HepG2 (cell line): ENCODE measurements around the gene COMT. TPM values are rescaled to one million over a fixed set of nuclear protein-coding genes. Genes with fewer than 3 reads are reported as not detected.
A peak's percentile ranks its signal among the peaks of the same experiment; 100 is the strongest.

Source experiments
- CEBPB ChIP-seq: IDR thresholded peaks from 2 replicates; pipeline ENCODE4 v1.6.1; 2011; ENCODE audit warnings: low read depth, low read length, improper control_type of control experiment, borderline replicate concordance
- DNMT3B ChIP-seq: conservative IDR thresholded peaks from 2 replicates; pipeline ENCODE4 v1.6.1; 2016; ENCODE audit warnings: missing biosample characterization, control low read depth
- FOXC1 ChIP-seq: sonication (generic); formaldehyde crosslinking; IDR thresholded peaks from 2 replicates; pipeline ENCODE4 v1.8.0; 2022; ENCODE audit warnings: mild to moderate bottlenecking, missing genetic modification reagents, borderline replicate concordance
- FOXP1 ChIP-seq, 2 experiments: fragments of 450-650 bp in 1 of 2; IDR thresholded peaks; 2 replicates each; pipeline ENCODE4 v1.6.1; 2017 to 2018; ENCODE audit warnings: antibody characterized with exemption in 1 of 2
- HNRNPL ChIP-seq: fragments of 200-400 bp; formaldehyde crosslinking; IDR thresholded peaks from 2 replicates; pipeline ENCODE4 v1.6.1; 2017; ENCODE audit warnings: mild to moderate bottlenecking, low read depth, low read length
- HOXA9 ChIP-seq: sonication (generic); formaldehyde crosslinking; IDR thresholded peaks from 2 replicates; pipeline ENCODE4 v1.8.1; 2022; ENCODE audit warnings: missing genetic modification reagents, mild to moderate bottlenecking, moderate library complexity, borderline replicate concordance
- IKZF4 ChIP-seq: sonication (generic); formaldehyde crosslinking; IDR thresholded peaks from 2 replicates; pipeline ENCODE4 v1.5.1; 2020; ENCODE audit warnings: borderline replicate concordance, mild to moderate bottlenecking, low read depth, missing genetic modification reagents; ENCODE audit errors: not compliant biosample characterization
- MATR3 ChIP-seq: sonication (generic); formaldehyde crosslinking; IDR thresholded peaks from 2 replicates; pipeline ENCODE4 v1.4.0; 2020; ENCODE audit warnings: missing genetic modification reagents
- MTA1 ChIP-seq: sonication (generic); formaldehyde crosslinking; IDR thresholded peaks from 2 replicates; pipeline ENCODE4 v1.4.0; 2020; ENCODE audit warnings: missing genetic modification reagents, mild to moderate bottlenecking, borderline replicate concordance
- NFAT5 ChIP-seq: sonication (generic); formaldehyde crosslinking; IDR thresholded peaks from 2 replicates; pipeline ENCODE4 v1.4.0; 2020; ENCODE audit warnings: missing genetic modification reagents
- SATB2 ChIP-seq: sonication (generic); formaldehyde crosslinking; IDR thresholded peaks from 2 replicates; pipeline ENCODE4 v1.5.0; 2020; ENCODE audit warnings: missing genetic modification reagents
- SMC3 ChIP-seq: IDR thresholded peaks from 2 replicates; pipeline ENCODE4 v1.6.1; 2011; ENCODE audit warnings: low read length, improper control_type of control experiment
- SOX5 ChIP-seq: IDR thresholded peaks from 2 replicates; pipeline ENCODE4 v1.6.1; 2016; ENCODE audit warnings: borderline replicate concordance
- TCF7L2 ChIP-seq: IDR thresholded peaks from 2 replicates; pipeline ENCODE4 v1.6.1; 2011; ENCODE audit warnings: mild to moderate bottlenecking, low read depth, low read length, moderate library complexity
- TMF1 ChIP-seq: sonication (generic); formaldehyde crosslinking; IDR thresholded peaks from 2 replicates; pipeline ENCODE4 v1.8.1; 2022; ENCODE audit warnings: low read depth, missing genetic modification reagents
- ZNF326 ChIP-seq: sonication (generic); formaldehyde crosslinking; IDR thresholded peaks from 2 replicates; pipeline ENCODE4 v1.4.0; 2020; ENCODE audit warnings: missing genetic modification reagents, borderline replicate concordance
- ZNF510 ChIP-seq: sonication (generic); formaldehyde crosslinking; IDR thresholded peaks from 2 replicates; pipeline ENCODE4 v1.4.0; 2020; ENCODE audit warnings: low read depth, mild to moderate bottlenecking, missing genetic modification reagents
- ZNF564 ChIP-seq: sonication (generic); formaldehyde crosslinking; IDR thresholded peaks from 2 replicates; pipeline ENCODE4 v1.8.1; 2023; ENCODE audit warnings: mild to moderate bottlenecking, missing genetic modification reagents
- ZNF574 ChIP-seq: sonication (generic); formaldehyde crosslinking; IDR thresholded peaks from 2 replicates; pipeline ENCODE4 v1.4.0; 2020; ENCODE audit warnings: missing genetic modification reagents
- ZNF652 ChIP-seq: IDR thresholded peaks from 2 replicates; pipeline ENCODE4 v1.6.1; 2016; ENCODE audit warnings: low read depth, borderline replicate concordance
- ZNF670 ChIP-seq: sonication (generic); formaldehyde crosslinking; IDR thresholded peaks from 2 replicates; pipeline ENCODE4 v1.8.0; 2022; ENCODE audit warnings: mild to moderate bottlenecking, missing genetic modification reagents, borderline replicate concordance
- ZNF703 ChIP-seq: sonication (generic); formaldehyde crosslinking; IDR thresholded peaks from 2 replicates; pipeline ENCODE4 v1.5.1; 2020; ENCODE audit warnings: missing genetic modification reagents, mild to moderate bottlenecking, moderate library complexity, borderline replicate concordance
- ZNF746 ChIP-seq: sonication (generic); formaldehyde crosslinking; IDR thresholded peaks from 2 replicates; pipeline ENCODE4 v1.8.0; 2022; ENCODE audit warnings: mild to moderate bottlenecking, missing genetic modification reagents
- ZSCAN12 ChIP-seq: sonication (generic); formaldehyde crosslinking; IDR thresholded peaks from 2 replicates; pipeline ENCODE4 v1.9.0; 2021; ENCODE audit warnings: mild to moderate bottlenecking, missing genetic modification reagents
- polyA plus RNA-seq, 8 experiments: library from polyadenylated mRNA; depleted of rRNA in 3 of 8; stranded (reverse) in 7 of 8; unstranded in 1 of 8; fragments of >200 nt; fragmentation: Illumina TruSeq in 4 of 8; extraction: Trizol in 4 of 8; gene quantifications; 2 replicates each; pipeline versions ENCODE4 v1.2.1 to v1.2.3, GENCODE V29; 2011 to 2016; ENCODE audit warnings: low read depth in 4 of 8, missing spikeins in 1 of 8, mixed read lengths in 1 of 8; ENCODE audit not compliant: insufficient read depth in 1 of 8
- total RNA-seq, 5 experiments: library from RNA; depleted of rRNA; stranded (reverse); fragments of >200 nt; fragmentation: Illumina TruSeq; extraction: Trizol; gene quantifications; 2 replicates each; pipeline ENCODE4 v1.2.3, GENCODE V29; 2016; ENCODE audit warnings: low read depth in 1 of 5

Gene COMT
- total and polyA plus RNA-seq, 2 of the 13 experiments (the other 11 are each of a cell fraction or from before 2014, with no cell fraction given) = 156 to 162 TPM

GRCh38 chr22:19898831-19899567 lies 42.6 kb upstream of the COMT start (continued):
- TF ChIP-seq FOXP1 (IDR thresholded peaks at IDR 0.05) = no peak
- no peak for TF ChIP-seq FOXP1 (CRISPR knock-in tag; IDR thresholded peaks at IDR 0.05)
- TF ChIP-seq DNMT3B (CRISPR knock-in tag) = no peak
- TF ChIP-seq CEBPB = no peak
- TF ChIP-seq HNRNPL = peak; percentile 95
- TF ChIP-seq SATB2 (CRISPR knock-in tag) = no peak
- TF ChIP-seq SMC3 = no peak; the same call in 1 of the 2 replicates
- TF ChIP-seq NFAT5 (CRISPR knock-in tag) = no peak
- TF ChIP-seq HOXA9 (CRISPR knock-in tag) = no peak
- no peak for TF ChIP-seq ZNF746 (CRISPR knock-in tag)
- TF ChIP-seq TMF1 (CRISPR knock-in tag) = no peak
- no peak for TF ChIP-seq ZSCAN12 (CRISPR knock-in tag)
- TF ChIP-seq SOX5 (CRISPR knock-in tag) = peak; percentile 56
- TF ChIP-seq ZNF652 (CRISPR knock-in tag) = no peak
- peak; percentile 47; the same call in 1 of the 2 replicates for TF ChIP-seq MTA1 (CRISPR knock-in tag)
- TF ChIP-seq TCF7L2 = no peak
- no peak for TF ChIP-seq ZNF703 (CRISPR knock-in tag)
- TF ChIP-seq ZNF326 (CRISPR knock-in tag) = no peak
- TF ChIP-seq ZNF564 (CRISPR knock-in tag) = no peak
- TF ChIP-seq IKZF4 (CRISPR knock-in tag) = no peak
- TF ChIP-seq ZNF574 (CRISPR knock-in tag) = peak; percentile 26; the same call in 1 of the 2 replicates
- no peak; the same call in 1 of the 2 replicates for TF ChIP-seq FOXC1
- TF ChIP-seq MATR3 (CRISPR knock-in tag) = no peak
- peak; percentile 72 for TF ChIP-seq ZNF670
- no peak for TF ChIP-seq ZNF510 (CRISPR knock-in tag)
